ENCODE data around the gene ZFAND3.

- TF ChIP-seq POLR2A (IDR thresholded peaks at IDR 0.05), result no peak
- no peak for TF ChIP-seq CTCF (IDR thresholded peaks at IDR 0.05)
Measured at GRCh38 chr6:38159596-38159995, 340.1 kb downstream of the ZFAND3 start.

Measured in Peyer's patch (tissue), 4 donors.